Hematopoietic multipotent progenitor cell treated with erythropoietin and hydrocortisone succinate and interleukin-3 and kit ligand, for 8 days (in vitro differentiated cells): Measurements from ENCODE around the gene KLHL8.

Experiments used
- DNase-seq: peaks from one replicate; pipeline ENCODE4 v3.0.0-alpha.2; 2015

Gene KLHL8

DNA sequence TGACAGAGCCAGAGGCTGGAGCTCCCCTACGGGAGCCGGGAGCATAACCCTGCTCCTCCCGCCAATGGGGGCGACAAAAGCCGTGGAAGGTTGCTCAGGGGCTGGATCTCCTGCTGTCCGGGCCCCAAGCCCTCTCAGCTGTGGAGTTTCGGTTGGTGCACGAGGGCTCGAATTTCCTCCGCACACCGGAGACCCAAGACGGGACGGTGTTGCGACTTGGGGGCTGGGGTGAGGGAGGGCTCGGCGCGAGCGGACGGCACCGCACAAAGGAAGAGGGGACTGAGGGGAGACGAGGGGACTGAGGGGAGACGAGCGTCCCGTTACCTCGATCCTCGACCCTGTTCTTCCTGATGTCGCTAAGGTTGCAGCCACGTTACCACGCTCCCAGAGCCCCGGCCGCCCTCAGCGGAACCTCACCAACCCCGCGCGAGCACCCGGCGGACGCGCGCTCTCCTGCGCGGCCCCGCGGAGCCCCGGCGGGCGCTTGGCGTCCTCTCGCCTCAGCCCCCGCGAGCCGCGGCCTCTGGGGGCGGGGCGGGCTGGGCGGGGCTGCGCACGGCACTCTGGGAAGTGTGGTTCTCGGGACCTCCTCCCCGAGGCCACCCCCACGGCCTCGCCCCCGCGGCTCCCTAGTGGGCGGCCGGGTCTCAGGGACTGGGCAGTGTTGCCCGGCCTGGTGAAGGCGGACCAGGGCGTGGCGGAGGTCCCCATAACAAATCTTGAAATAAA, at the start of gene KLHL8:
KLHL8 (minus strand) TSS at position 525 of the 729 bp plus-strand sequence. CDS start 25,079 bp downstream, outside the sequence.
- peak; percentile 84 for DNase-seq

DNA sequence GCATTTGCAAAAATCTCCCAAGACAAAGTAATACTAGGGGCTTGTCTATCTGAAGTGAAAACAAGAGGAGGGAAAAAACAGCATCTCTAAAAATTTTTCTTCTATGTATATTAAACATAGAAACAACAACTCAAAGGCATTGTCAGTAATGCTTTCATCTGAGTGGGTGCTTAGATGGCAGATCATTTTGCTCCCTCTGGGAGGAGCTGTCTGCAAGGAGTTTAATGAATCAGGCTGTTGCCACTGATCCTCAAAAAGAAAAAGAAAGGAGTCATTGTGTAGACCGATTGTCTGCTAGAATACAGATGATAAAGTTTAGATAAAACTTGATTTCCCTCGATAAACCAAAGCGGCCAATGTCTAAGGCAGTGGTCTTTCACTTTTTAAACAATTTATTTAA, 49.7 kb upstream of the KLHL8 start:
- peak; percentile 48 for DNase-seq

DNA sequence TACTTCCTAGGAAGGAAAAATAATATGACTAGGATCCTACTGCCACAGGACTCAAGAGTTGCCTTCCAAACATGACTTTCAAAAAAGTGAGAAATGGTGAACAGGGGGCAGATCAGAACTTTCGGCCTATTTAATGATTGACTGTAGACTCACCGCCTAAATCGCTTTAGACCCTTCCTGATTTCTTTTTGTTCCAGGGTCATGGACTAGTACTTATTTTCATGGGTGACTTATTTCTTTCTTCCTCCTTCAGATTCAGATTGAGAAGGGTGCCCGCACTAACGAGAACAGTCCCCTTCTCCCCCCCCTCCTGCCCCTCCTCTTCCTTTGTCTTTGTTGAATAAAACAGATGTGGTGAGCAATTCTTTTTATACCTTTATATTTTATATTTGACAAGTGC, 48.0 kb upstream of the KLHL8 start:
- no peak for DNase-seq

DNA sequence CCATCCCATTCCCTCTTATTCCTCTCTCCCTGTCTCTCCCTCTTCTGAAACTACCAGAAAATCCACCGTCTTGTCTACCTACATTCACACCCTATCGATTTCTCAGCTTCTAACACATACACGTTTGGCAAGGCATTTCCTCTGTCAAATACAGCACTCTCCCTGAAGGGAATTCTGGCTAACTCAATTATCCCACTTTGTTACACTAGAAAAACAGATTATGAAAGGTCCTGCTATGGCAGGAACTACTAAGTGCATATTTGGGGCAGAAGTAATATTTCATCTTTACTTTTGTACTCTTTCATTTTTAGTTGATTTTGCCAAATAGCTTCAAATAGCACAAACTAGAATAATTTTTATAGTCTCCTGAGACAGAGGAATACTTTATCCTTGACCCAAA, 46.6 kb upstream of the KLHL8 start:
- DNase-seq, result no peak

DNA sequence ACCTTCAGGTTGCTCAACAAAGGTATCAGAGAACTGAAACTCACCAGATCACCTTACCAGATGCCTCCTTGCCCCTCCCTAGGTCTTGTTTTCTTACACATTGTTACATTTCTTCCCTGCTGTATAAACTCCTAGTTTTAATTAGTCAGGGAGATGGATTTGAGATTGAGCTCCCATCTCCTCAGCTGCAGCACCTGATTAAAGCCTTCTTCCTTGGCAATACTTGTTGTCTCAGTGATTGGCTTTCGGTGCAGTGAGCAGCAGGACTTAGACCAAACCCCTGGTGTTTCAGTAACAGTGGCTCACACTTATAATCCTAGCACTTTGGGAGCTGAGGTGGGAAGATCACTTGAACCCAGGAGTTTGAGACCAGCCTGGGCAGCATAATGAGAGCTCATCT, 42.5 kb upstream of the KLHL8 start:
- DNase-seq, result no peak

DNA sequence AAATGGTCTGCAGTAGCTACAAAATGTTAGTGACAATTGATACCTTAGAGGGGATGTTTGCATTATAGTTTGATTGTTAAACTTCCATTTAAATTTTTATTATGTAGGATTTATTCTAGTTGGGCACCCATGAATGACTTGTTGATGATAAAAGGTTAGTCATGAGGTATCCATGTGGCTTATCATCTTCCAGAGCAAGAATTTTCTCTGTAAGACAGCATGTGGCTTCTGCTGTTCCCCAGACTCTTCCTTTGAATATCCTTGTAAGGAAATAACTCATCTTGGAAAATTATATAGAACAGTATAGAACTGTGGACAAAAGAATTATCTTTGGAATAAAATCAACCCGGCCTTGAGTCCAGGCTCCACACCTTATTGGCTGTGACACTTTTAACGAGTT, 40.1 kb upstream of the KLHL8 start:
- DNase-seq, result no peak

DNA sequence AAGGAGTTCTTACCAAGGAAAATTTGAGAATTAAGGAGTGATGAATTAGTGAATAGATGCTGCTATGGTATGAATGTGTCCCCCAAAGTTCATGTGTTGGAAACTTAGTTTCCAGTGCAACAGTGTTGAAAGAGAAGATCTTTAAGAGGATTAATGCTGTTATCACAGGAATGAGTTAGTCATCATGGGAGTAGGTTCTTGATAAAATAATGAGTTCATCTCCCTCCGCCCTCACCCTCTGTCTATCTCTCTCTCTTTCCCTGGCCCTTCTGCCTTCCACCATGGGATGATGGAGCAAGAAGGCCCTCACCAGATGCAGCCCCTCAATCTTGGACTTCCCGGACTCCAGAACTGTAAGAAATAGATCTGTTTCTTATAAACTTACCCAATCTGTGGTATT, 38.3 kb upstream of the KLHL8 start:
- DNase-seq, result no peak

DNA sequence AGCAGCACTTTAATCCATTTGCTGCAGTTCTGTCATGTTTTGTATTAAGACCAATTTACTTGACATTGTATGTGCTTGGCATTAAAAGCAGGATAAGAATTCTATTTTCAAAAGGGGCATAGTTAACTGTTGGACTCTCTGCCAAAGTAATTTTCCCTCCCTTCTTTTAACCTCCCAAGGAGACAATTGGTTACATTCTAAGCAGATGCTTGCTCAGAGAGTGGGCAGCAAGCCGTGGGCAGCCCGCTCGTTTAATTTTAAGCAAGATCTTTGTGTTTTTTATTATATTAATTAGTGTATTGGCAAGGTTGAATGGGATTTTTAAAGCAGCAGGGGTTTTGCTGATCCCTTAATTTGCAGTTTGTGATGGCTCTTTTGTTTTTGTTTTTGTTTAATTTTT, 37.1 kb upstream of the KLHL8 start:
- DNase-seq, result no peak

DNA sequence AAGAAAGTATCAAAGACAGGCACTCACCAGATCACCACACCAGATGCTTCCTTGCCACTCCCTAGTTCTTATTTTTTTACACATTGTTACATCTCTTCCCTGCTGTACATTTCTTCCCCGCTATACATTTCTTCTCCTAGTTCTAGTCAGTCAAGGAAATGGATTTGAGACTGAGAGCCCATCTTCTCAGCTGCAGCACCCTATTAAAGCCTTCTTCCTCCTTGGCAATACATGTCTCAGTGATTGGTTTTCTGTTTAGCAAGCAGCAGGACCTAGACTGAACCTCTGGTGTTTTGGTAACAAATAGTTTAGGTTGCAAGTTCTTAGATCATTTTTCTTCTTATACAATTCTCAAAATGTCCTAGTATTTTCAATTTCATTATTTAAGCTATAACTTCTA, 35.3 kb upstream of the KLHL8 start:
- no peak for DNase-seq

DNA sequence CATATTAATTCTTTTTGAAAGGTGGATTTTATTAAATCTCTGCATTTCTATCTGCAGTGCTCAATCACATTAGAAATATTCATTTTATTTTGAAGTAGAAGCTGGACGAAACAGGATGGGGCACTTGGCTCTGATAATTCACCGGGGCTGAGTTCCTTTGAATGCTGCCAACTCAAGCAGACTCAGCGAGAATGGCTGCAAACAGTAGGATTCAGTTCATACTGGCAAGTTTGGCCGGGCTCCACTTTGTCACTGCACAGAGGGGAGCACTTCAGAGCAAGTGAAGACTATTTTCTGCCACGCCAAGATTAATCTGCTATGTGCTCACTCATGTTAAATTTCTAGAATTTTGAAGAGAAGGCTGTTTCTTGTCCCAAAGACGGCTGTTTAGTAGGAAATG, 30.7 kb upstream of the KLHL8 start:
- no peak for DNase-seq

DNA sequence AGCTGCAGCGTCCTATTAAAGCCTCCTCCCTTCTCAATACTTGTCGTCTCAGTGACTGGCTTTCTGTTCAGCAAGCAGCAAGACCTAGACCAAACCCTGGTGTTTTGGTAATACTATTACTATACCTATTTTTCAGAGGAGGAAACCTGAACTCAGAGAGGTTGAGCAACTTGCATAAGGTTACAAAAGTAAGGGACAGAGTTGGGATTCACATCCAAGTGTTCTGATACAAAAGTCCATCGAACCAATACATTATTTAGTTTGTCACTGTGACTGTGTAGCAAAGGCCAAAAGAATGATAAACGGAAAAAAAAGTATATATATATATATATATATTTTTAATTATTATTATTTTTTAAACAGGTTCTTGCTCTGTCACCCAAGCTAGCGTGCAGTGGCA, 29.9 kb upstream of the KLHL8 start:
- no peak for DNase-seq

DNA sequence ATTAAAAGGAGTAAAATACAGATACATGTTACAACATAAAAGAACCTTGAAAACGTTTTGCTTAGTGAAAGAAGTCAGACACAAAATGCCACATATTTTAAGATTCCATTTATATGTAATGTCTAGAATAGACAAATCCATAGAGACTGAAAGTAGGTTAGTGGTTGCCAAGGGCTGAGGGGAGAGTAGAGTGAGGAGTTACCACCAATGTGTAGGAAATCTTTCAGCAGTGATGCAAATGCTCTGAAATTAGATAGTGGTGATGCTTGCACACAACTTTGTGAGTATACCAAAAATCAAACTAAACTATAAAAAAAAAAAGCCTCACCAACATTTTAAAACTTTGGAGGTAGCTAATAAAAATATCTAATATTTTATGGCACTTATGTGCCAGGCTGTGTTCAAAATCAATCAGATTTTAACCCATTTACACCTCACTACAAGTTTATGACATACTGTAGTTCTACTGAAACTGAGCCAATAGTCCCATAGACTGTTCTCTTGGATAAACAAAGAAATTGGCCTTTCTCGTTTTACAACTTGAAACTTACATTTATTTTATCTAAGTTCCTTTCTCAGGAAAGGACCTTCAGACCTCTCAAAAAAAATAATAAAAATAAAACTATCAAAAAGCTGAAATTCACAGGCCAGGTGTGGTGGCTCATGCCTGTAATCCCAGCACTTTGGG, 29.1 kb upstream of the KLHL8 start:
- no peak for DNase-seq

DNA sequence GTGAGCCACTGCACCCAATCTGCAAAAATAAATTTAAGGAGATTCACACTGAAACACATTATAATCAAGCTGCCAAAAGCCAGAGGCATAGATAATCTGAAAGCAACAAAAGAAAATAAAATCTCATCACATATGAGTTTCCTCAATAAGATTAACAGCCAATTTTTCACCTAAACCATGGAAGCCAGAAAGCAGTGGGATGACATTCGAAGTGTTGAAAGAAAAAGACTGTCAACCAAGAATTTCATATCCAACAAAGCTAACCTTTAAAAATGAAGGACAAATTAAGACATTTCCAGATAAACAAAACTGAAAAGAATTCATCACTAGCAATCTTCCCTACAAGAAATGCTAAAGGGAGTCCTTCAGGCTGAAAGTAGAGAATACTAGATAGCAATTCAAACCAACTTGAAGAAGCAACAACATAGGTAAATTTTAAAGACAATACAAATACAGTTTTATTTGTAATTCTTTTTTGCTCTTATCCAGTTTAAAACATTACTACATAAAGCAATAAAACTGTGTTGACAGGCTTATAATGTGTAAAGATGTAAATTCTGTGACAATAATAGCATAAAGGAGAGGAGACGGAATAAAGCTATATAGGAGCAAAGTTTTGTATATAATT, 23.1 kb upstream of the KLHL8 start:
- DNase-seq, result no peak

DNA sequence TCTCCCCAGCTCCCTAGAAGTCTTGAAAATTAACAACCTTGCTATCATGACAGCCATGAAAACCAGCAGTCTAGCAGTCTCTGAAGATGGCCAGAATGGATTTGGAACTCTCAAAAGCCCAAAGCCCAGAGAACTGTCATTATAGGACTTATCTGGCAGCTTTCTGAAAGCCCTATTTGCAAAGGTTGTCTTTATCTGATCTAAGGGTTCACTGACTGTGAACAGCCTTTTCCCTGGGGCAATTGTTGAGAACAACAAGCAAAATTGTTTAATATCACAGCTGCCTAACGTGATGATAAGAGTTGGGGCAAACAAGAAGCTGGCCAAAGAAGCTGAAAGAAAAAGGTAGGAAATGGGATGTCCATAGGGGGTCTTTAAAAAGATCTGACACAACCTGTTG, 20.9 kb upstream of the KLHL8 start:
- no peak for DNase-seq

DNA sequence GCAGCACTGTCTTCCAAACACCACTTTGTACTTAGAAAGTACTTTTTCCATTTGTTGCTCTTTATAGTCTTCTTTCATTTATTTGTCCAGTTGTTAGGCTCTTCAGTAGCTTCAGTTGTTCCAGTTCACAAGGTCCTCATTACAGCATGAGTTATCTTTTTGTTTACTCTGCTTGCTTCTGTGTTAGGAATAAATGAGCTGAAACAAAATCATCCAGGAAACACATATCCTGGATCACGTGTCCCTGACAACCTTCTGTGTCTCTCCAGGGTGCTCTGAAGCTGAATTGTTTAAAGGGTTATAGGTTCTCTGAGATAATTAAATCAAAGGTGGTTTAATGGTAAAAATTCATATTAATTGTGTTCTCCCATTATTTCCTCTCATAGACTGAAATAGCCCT, 19.9 kb upstream of the KLHL8 start:
- no peak for DNase-seq

DNA sequence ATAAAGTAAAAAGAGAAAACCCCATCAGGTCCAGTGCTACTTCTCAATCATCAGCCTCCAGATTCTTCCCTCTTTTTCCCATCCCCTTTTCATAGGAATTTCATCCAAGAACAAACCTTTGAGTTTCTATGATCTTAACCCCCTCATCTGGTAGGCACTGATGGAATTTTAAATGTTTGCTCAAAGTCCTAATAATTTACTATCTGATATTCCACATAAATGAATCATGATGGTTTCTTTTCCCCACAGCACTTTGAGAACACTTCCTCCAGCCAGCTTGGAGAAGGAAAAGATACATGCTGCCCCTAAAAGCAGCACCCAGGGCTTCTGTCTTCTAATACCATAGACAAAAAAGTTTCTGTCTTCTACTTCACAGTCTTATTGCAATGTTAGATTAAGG, 19.4 kb upstream of the KLHL8 start:
- DNase-seq, result no peak

DNA sequence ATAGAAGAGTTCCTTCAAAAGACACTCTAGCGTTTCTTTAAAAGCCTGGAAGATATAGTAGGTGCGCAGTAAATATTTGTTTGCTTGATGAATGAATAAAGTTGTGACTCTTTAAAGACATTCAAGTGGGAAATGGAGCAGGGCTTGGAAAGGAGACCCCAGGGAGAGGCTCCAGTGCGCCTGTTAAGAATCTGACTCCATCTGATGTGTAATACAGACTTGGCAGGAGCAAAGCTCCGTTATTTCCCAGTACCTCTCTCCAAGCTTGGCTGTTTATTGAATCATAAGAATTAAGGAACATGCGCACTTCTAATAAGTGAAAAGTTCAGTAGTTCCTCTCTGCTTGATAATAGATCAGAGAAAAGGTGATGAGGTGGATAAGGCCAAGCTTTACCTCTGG, 18.8 kb upstream of the KLHL8 start:
- no peak for DNase-seq

DNA sequence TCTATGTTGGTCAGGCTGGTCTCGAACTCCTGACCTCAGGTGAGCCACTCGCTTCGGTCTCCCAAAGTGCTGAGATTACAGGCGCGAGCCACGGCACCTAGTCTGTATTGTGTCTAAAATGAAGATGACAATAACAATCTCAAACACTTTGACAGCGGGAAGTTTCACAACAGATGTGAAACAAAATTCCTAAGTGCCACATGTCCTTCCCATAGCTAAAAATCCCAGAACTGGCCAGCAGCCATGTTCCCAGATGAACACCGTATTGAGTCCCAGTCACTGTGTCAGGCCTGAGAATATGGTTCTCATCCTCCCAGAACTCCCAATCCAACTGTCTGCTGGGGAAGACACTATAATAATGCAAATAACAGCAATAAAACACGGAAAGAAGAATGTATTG, 16.4 kb upstream of the KLHL8 start:
- no peak for DNase-seq

DNA sequence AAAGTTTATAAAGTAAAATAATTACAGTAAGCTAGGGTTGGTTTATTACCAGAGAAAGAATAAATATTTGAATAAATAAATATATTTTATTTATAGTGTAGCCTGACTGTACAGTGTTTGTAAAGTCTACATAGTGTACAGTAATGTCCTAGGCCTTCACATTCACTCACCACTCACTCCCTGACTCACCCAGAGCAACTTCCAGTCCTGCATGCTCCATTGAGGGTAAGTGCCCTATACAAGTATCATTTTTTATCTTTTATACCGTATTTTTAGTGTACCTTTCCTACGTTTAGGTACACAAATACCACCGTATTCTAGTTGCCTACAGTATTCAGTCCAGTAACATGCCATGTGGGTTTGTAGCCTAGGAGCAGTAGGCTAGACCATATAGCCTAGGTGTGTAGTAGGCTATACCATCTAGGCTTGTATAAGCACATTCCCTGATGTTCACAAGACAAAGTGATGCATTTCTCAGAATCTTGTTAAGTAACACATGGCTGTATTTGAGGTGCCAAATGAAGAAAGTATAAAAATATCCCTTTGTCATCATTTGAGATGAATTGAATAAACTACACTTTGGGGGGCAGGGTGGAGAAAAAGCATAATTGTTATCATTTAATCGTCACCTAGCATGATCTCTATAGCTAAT, 14.7 kb upstream of the KLHL8 start:
- DNase-seq, result no peak

DNA sequence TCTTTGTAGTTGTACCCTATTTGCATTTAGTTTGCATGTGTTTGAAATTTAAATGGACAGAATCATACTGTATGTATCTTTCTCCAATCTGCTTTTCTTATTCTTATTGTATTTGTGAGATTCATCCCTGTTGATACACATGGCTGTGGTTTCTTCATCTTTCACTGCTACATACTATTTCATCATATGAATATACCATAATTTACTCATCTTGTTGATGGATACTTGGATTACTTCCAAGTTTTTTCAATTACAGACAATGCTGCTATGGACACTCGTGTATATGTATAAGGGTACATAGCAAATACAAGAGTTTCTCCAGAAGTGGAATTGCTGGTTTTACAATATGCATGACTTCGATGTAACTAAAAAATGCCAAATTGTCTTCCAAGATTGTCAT, 11.8 kb upstream of the KLHL8 start:
- no peak for DNase-seq

DNA sequence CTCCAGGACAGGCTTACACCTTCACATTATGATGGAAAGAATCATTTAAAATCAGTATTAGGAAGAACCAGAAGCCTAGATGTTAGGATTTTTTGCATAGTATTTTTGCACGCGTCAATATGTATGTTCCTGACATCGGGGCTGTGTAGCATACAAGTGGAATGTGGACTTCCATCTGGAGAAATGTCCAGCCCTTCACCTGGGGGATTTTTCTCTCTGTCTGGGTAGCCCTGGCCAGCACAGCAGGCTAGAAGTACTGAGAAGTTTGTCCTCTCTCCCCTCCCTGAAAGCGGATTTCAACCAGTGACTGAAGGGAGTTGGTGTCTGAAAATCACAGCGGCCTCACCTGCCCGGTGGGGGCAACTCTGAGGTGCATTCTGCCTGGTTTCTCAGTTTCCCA, 10.4 kb upstream of the KLHL8 start:
- DNase-seq, result no peak

DNA sequence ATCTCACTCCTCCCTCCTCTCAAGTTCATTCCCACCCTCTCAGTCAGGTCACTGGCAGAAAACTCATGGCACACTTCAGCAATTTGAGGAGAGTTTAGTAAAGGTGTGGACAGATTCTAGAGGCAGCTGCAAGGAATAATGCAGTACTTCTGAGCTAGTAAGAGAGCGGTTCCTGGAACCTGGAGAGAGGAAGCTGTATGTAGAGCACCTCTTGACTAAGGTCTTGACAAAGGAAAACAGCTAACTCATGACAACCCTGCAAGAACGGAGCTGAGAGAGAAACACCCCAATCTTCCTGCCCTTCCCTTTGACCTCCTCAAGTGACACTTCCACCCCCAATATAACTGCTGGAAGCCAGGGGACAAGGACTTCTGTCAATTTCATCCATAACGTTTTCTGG, 9.6 kb upstream of the KLHL8 start:
- no peak for DNase-seq

DNA sequence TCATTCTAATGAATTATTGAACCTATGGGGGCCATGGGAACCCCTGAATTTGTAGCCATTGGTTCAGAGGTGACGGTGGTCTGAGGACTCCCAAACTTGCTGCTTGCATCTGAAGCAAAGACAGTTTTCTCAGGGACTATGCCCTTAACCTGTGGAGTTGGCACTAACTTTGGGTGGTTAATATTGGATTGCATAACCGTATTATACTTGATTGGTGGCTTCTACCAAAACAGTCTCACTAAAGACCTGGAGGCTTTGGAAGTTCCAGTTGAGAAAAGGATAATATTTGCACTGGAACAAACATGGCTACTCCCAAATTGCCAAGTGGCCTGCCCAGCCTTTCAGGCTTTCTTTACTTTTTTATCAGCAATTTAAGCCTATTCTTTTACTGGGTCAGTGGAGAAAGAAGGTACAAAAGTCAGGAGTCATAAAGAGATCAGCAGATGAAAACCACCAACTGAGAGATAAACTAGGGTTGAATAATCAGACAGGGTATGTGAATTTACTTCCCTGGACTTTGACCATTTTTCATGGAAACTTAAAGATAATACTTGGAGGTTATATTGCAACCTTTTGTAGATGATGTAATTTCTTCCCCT, 7.9 kb upstream of the KLHL8 start:
- no peak for DNase-seq

DNA sequence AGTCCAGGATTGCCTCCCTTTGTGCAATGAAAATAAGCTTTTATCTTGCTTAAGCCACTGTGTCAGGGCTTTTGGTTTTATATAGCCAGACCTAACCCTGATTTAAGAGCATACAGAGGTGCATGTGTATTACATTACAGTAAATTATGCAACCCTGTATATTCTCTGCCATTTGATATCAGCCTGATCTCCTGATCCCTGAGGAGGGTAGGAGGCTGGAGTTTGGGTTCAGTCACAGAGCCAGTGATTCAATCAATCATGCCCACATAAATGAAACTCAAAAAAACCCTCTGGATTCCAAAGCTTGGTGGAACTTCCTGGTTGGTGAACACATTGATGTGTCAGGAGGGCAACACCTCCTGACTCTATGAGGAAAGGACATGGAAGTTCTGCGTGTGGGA, 7.3 kb upstream of the KLHL8 start:
- DNase-seq, result no peak
